Neutrophil (primary cell): ENCODE results near the gene NAGA.

Source experiments
- H3K27ac ChIP-seq: fragments of 200-600 bp; sonication (generic); 2 replicates; pipeline ENCODE4 v1.5.1; 2016; ENCODE audit warnings: mild to moderate bottlenecking, moderate library complexity
- H3K27me3 ChIP-seq: fragments of 200-600 bp; sonication (generic); 2 replicates; pipeline ENCODE4 v1.6.0; 2016; ENCODE audit warnings: mild to moderate bottlenecking
- H3K36me3 ChIP-seq: fragments of 200-600 bp; sonication (generic); 2 replicates; pipeline ENCODE4 v1.5.1; 2017
- H3K4me1 ChIP-seq, 2 experiments: fragments of 200-600 bp in 1 of 2; sonication (generic) in 1 of 2; 1 replicate in 1 of 2; 2 replicates in 1 of 2; pipeline versions ENCODE4 v1.5.1 to v1.6.1; 2013 to 2016; ENCODE audit warnings: low read depth in 1 of 2, low read length in 1 of 2, mild to moderate bottlenecking in 1 of 2, moderate library complexity in 1 of 2; ENCODE audit not compliant: control insufficient read depth in 1 of 2, insufficient read depth in 1 of 2
- H3K4me3 ChIP-seq, 2 experiments: fragments of 200-600 bp in 1 of 2; sonication (generic) in 1 of 2; 1 replicate in 1 of 2; 2 replicates in 1 of 2; pipeline ENCODE4 v1.5.1; 2013 to 2016; ENCODE audit warnings: low read depth in 1 of 2, low read length in 1 of 2, mild to moderate bottlenecking in 1 of 2, moderate library complexity in 1 of 2
- H3K9me3 ChIP-seq: fragments of 200-600 bp; sonication (generic); 2 replicates; pipeline ENCODE4 v1.5.1; 2016
- CTCF ChIP-seq: fragments of 200-600 bp; sonication (generic); IDR thresholded peaks from 2 replicates; pipeline ENCODE4 v1.5.1; 2016; ENCODE audit warnings: antibody characterized with exemption

Gene NAGA

DNA sequence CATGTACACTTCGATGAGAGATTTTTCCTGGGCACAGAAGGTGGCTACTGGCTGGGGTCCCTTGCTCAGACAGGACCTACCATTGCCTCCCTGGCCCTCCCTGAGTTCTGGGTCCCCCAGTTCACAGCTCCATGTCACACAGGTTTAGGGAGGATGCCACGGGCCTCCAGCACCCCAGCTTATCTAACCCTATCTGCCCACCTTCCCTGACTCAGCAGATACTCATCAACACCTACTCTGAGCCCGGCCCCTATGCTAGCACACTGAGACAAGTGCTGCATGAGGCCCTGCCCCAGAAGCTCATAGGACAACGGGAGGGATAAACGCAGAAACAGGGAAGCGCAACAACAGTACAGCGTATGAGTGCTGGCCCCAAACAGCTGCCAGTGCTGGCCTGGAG lies 9.6 kb downstream of the NAGA start:
- Histone ChIP-seq H3K27me3 (no peaks in the 10 kb centered on the region), H3K27ac (no peak overlapping the region), H3K9me3 (no peaks in the 10 kb centered on the region), H3K4me1 (no peaks in the 10 kb centered on the region), H3K4me3 (no peak overlapping the region), H3K36me3 (peaks cover 62% of the 10 kb centered on the region)
- TF ChIP-seq CTCF = no peak

- Histone ChIP-seq H3K4me3 (no peak overlapping the region), H3K27ac (no peak overlapping the region), H3K36me3 (peaks cover 57% of the 10 kb centered on the region), H3K27me3 (no peaks in the 10 kb centered on the region), H3K9me3 (no peaks in the 10 kb centered on the region), H3K4me1 (no peaks in the 10 kb centered on the region)
- TF ChIP-seq CTCF = no peak
Observed at GRCh38 chr22:42060489-42060888, 10.1 kb downstream of the NAGA start.

- Histone ChIP-seq H3K4me3 (no peak overlapping the region), H3K9me3 (no peaks in the 10 kb centered on the region)
Observed at GRCh38 chr22:42056757-42057511, 13.7 kb downstream of the NAGA start.

GRCh38 chr22:42052765-42053164 lies 17.8 kb downstream of the NAGA start:
- Histone ChIP-seq H3K27ac (no peak overlapping the region), H3K36me3 (no peaks in the 10 kb centered on the region), H3K9me3 (no peaks in the 10 kb centered on the region), H3K27me3 (no peaks in the 10 kb centered on the region), H3K4me3 (no peak overlapping the region), H3K4me1 (no peaks in the 10 kb centered on the region)
- no peak for TF ChIP-seq CTCF

More at GRCh38 chr22:42056757-42057511, 13.7 kb downstream of the NAGA start:
- TF ChIP-seq CTCF = no peak
- H3K36me3 ChIP-seq = peaks cover 31% of the 10 kb centered on the region
- no peaks in the 10 kb centered on the region for H3K27me3 ChIP-seq
- no peaks in the 10 kb centered on the region for H3K4me1 ChIP-seq
- H3K27ac ChIP-seq = no peak overlapping the region

GRCh38 chr22:42050641-42051180 lies 19.9 kb downstream of the NAGA start:
- H3K9me3 ChIP-seq = no peaks in the 10 kb centered on the region
- no peaks in the 10 kb centered on the region for H3K27me3 ChIP-seq
- TF ChIP-seq CTCF = no peak
- H3K4me3 ChIP-seq = no peak overlapping the region
- H3K4me1 ChIP-seq = no peaks in the 10 kb centered on the region
- no peaks in the 10 kb centered on the region for H3K36me3 ChIP-seq
- H3K27ac ChIP-seq = no peak overlapping the region
